Measurements from ENCODE around the gene ANKRD10.
"Not testable (repeated sequence)": the region's sequence is repeated elsewhere in the genome, so short reads cannot be mapped to it uniquely, and the experiment has no call there.

Gene ANKRD10

GRCh38 chr13:110954533-110954920 is 39.7 kb upstream of the ANKRD10 start:
- H2AFZ ChIP-seq (ENCODE audit: low read length, unreplicated experiment): peak overlapping the region; percentile 31
- H3K4me1 ChIP-seq (ENCODE audit: control insufficient read depth, insufficient read depth, low read length, unreplicated experiment); H3K27me3 ChIP-seq (ENCODE audit: insufficient read depth, low read length): not testable (repeated sequence)

GRCh38 chr13:110953833-110954532 is 39.1 kb upstream of the ANKRD10 start:
- no peak overlapping the region for H3K4me3 ChIP-seq (ENCODE audit: low read depth, low read length)
- H3K27me3 ChIP-seq (ENCODE audit: insufficient read depth, low read length): no peaks in the 10 kb centered on the region
- no peaks in the 10 kb centered on the region for H3K36me3 ChIP-seq (ENCODE audit: insufficient read depth, low read length)
- H3K79me2 ChIP-seq (ENCODE audit: control insufficient read depth, insufficient read depth, low read length, unreplicated experiment): no peaks in the 10 kb centered on the region
- peaks cover 10% of the 10 kb centered on the region for H3K4me1 ChIP-seq (ENCODE audit: control insufficient read depth, insufficient read depth, low read length, unreplicated experiment)
- H3K27ac ChIP-seq (ENCODE audit: low read depth, low read length): no peak overlapping the region
- H2AFZ ChIP-seq (ENCODE audit: low read length, unreplicated experiment): no peak overlapping the region

More at GRCh38 chr13:110954533-110954920, 39.7 kb upstream of the ANKRD10 start:
- H3K27ac ChIP-seq (ENCODE audit: low read depth, low read length): peak overlapping the region; percentile 66; the same call in 1 of the 2 replicates
- H3K36me3 ChIP-seq (ENCODE audit: insufficient read depth, low read length); H3K79me2 ChIP-seq (ENCODE audit: control insufficient read depth, insufficient read depth, low read length, unreplicated experiment); H3K4me3 ChIP-seq (ENCODE audit: low read depth, low read length): not testable (repeated sequence)

- Histone ChIP-seq H3K4me3 (ENCODE audit: low read depth, low read length) (no peak overlapping the region), H3K4me1 (ENCODE audit: control insufficient read depth, insufficient read depth, low read length, unreplicated experiment) (peaks cover 10% of the 10 kb centered on the region), H2AFZ (ENCODE audit: low read length, unreplicated experiment) (no peak overlapping the region), H3K27me3 (ENCODE audit: insufficient read depth, low read length) (no peaks in the 10 kb centered on the region), H3K79me2 (ENCODE audit: control insufficient read depth, insufficient read depth, low read length, unreplicated experiment) (no peaks in the 10 kb centered on the region), H3K27ac (ENCODE audit: low read depth, low read length) (no peak overlapping the region), H3K36me3 (ENCODE audit: insufficient read depth, low read length) (no peaks in the 10 kb centered on the region)
Measured at GRCh38 chr13:110953416-110953815, 38.5 kb upstream of the ANKRD10 start.

GRCh38 chr13:110952135-110952534 is 37.3 kb upstream of the ANKRD10 start:
- H3K36me3 ChIP-seq (ENCODE audit: insufficient read depth, low read length); H3K27me3 ChIP-seq (ENCODE audit: insufficient read depth, low read length); H3K79me2 ChIP-seq (ENCODE audit: control insufficient read depth, insufficient read depth, low read length, unreplicated experiment); H3K4me1 ChIP-seq (ENCODE audit: control insufficient read depth, insufficient read depth, low read length, unreplicated experiment); H3K27ac ChIP-seq (ENCODE audit: low read depth, low read length); H2AFZ ChIP-seq (ENCODE audit: low read length, unreplicated experiment); H3K4me3 ChIP-seq (ENCODE audit: low read depth, low read length): not testable (repeated sequence)

GRCh38 chr13:110950819-110951570 is 36.1 kb upstream of the ANKRD10 start:
- Histone ChIP-seq H3K4me3 (ENCODE audit: low read depth, low read length) (no peak overlapping the region), H3K27ac (ENCODE audit: low read depth, low read length) (no peak overlapping the region), H3K79me2 (ENCODE audit: control insufficient read depth, insufficient read depth, low read length, unreplicated experiment) (no peaks in the 10 kb centered on the region), H3K27me3 (ENCODE audit: insufficient read depth, low read length) (no peaks in the 10 kb centered on the region), H3K4me1 (ENCODE audit: control insufficient read depth, insufficient read depth, low read length, unreplicated experiment) (peaks cover 10% of the 10 kb centered on the region), H2AFZ (ENCODE audit: low read length, unreplicated experiment) (no peak overlapping the region), H3K36me3 (ENCODE audit: insufficient read depth, low read length) (no peaks in the 10 kb centered on the region)

- no peak overlapping the region for H3K4me3 ChIP-seq (ENCODE audit: low read depth, low read length)
Measured at GRCh38 chr13:110950356-110950755, 35.5 kb upstream of the ANKRD10 start.

GRCh38 chr13:110949628-110950027 is 34.8 kb upstream of the ANKRD10 start:
- peaks cover 4% of the 10 kb centered on the region for H3K4me1 ChIP-seq (ENCODE audit: control insufficient read depth, insufficient read depth, low read length, unreplicated experiment)
- no peaks in the 10 kb centered on the region for H3K36me3 ChIP-seq (ENCODE audit: insufficient read depth, low read length)
- H3K4me3 ChIP-seq (ENCODE audit: low read depth, low read length): no peak overlapping the region
- H3K27me3 ChIP-seq (ENCODE audit: insufficient read depth, low read length): no peaks in the 10 kb centered on the region
- H2AFZ ChIP-seq (ENCODE audit: low read length, unreplicated experiment): no peak overlapping the region
- H3K27ac ChIP-seq (ENCODE audit: low read depth, low read length): no peak overlapping the region
- no peaks in the 10 kb centered on the region for H3K79me2 ChIP-seq (ENCODE audit: control insufficient read depth, insufficient read depth, low read length, unreplicated experiment)

More at GRCh38 chr13:110950356-110950755, 35.5 kb upstream of the ANKRD10 start:
- H3K79me2 ChIP-seq (ENCODE audit: control insufficient read depth, insufficient read depth, low read length, unreplicated experiment): no peaks in the 10 kb centered on the region
- no peaks in the 10 kb centered on the region for H3K36me3 ChIP-seq (ENCODE audit: insufficient read depth, low read length)
- peaks cover 8% of the 10 kb centered on the region for H3K4me1 ChIP-seq (ENCODE audit: control insufficient read depth, insufficient read depth, low read length, unreplicated experiment)
- no peak overlapping the region for H3K27ac ChIP-seq (ENCODE audit: low read depth, low read length)
- H2AFZ ChIP-seq (ENCODE audit: low read length, unreplicated experiment): no peak overlapping the region
- no peaks in the 10 kb centered on the region for H3K27me3 ChIP-seq (ENCODE audit: insufficient read depth, low read length)

GRCh38 chr13:110949116-110949515 is 34.2 kb upstream of the ANKRD10 start:
- no peaks in the 10 kb centered on the region for H3K36me3 ChIP-seq (ENCODE audit: insufficient read depth, low read length)
- H2AFZ ChIP-seq (ENCODE audit: low read length, unreplicated experiment): no peak overlapping the region
- H3K4me3 ChIP-seq (ENCODE audit: low read depth, low read length): no peak overlapping the region
- H3K27me3 ChIP-seq (ENCODE audit: insufficient read depth, low read length): no peaks in the 10 kb centered on the region
- no peak overlapping the region for H3K27ac ChIP-seq (ENCODE audit: low read depth, low read length)
- no peaks in the 10 kb centered on the region for H3K79me2 ChIP-seq (ENCODE audit: control insufficient read depth, insufficient read depth, low read length, unreplicated experiment)
- peaks cover 7% of the 10 kb centered on the region for H3K4me1 ChIP-seq (ENCODE audit: control insufficient read depth, insufficient read depth, low read length, unreplicated experiment)

- H3K27ac ChIP-seq (ENCODE audit: low read depth, low read length); H3K36me3 ChIP-seq (ENCODE audit: insufficient read depth, low read length); H3K27me3 ChIP-seq (ENCODE audit: insufficient read depth, low read length); H3K79me2 ChIP-seq (ENCODE audit: control insufficient read depth, insufficient read depth, low read length, unreplicated experiment); H2AFZ ChIP-seq (ENCODE audit: low read length, unreplicated experiment); H3K4me3 ChIP-seq (ENCODE audit: low read depth, low read length): not testable (repeated sequence)
- H3K4me1 ChIP-seq (ENCODE audit: control insufficient read depth, insufficient read depth, low read length, unreplicated experiment): peaks cover 15% of the 10 kb centered on the region
Measured at GRCh38 chr13:110947338-110947737, 32.5 kb upstream of the ANKRD10 start.

GRCh38 chr13:110945928-110946570 is 31.2 kb upstream of the ANKRD10 start:
- Histone ChIP-seq H3K4me1 (ENCODE audit: control insufficient read depth, insufficient read depth, low read length, unreplicated experiment) (peaks cover 15% of the 10 kb centered on the region), H2AFZ (ENCODE audit: low read length, unreplicated experiment) (no peak overlapping the region), H3K27ac (ENCODE audit: low read depth, low read length) (no peak overlapping the region), H3K36me3 (ENCODE audit: insufficient read depth, low read length) (no peaks in the 10 kb centered on the region), H3K27me3 (ENCODE audit: insufficient read depth, low read length) (no peaks in the 10 kb centered on the region), H3K79me2 (ENCODE audit: control insufficient read depth, insufficient read depth, low read length, unreplicated experiment) (no peaks in the 10 kb centered on the region), H3K4me3 (ENCODE audit: low read depth, low read length) (no peak overlapping the region)
